Thymus (tissue), 11 donors: ENCODE measurements around the gene HPSE. TPM values are rescaled to one million over a fixed set of nuclear protein-coding genes. Genes with fewer than 3 reads are reported as not detected.
"Not testable (repeated sequence)": the region's sequence is repeated elsewhere in the genome, so short reads cannot be mapped to it uniquely, and the experiment has no call there.

ENCODE experiments used
- DNase-seq, 9 donors: peaks; one replicate each; pipeline ENCODE4 v3.0.0-alpha.2; 2013; ENCODE audit warnings: low spot score in 9 of 9, low read depth in 6 of 9, missing footprints in 1 of 9
- H3K27ac ChIP-seq, 2 donors: one replicate each; pipeline ENCODE4 v1.5.1; 2013; ENCODE audit warnings: control low read depth in 1 of 2, low read depth in 1 of 2, low read length in 1 of 2, mild to moderate bottlenecking in 1 of 2, moderate library complexity in 1 of 2
- H3K27me3 ChIP-seq, 2 donors: one replicate each; pipeline ENCODE4 v1.5.1; 2013; ENCODE audit warnings: low read length in 1 of 2; ENCODE audit not compliant: control insufficient read depth in 2 of 2, insufficient read depth in 1 of 2
- H3K36me3 ChIP-seq, 2 donors: one replicate each; pipeline ENCODE4 v1.5.1; 2013; ENCODE audit warnings: low read length in 1 of 2, mild to moderate bottlenecking in 1 of 2, moderate library complexity in 1 of 2; ENCODE audit not compliant: control insufficient read depth in 2 of 2, insufficient read depth in 2 of 2
- H3K4me1 ChIP-seq, 2 donors: one replicate each; pipeline ENCODE4 v1.5.1; 2013; ENCODE audit warnings: low read length in 2 of 2; ENCODE audit not compliant: control insufficient read depth in 2 of 2, insufficient read depth in 2 of 2
- H3K4me3 ChIP-seq, 2 donors: one replicate each; pipeline ENCODE4 v1.5.1; 2013; ENCODE audit warnings: low read length in 2 of 2, control low read depth in 1 of 2, mild to moderate bottlenecking in 1 of 2
- H3K9me3 ChIP-seq, 2 donors: one replicate each; pipeline ENCODE4 v1.5.1; 2013; ENCODE audit warnings: low read length in 1 of 2, mild to moderate bottlenecking in 1 of 2; ENCODE audit not compliant: control insufficient read depth in 2 of 2, insufficient read depth in 1 of 2
- WGBS: extraction: QIAGEN DNeasy Blood & Tissue Kit; methylation state at CpG from one replicate; pipeline ENCODE4 v1.1.7; 2013; 5-methylcytosine and 5-hydroxymethylcytosine counted together
- polyA plus RNA-seq: library from polyadenylated mRNA; stranded (reverse); fragments of 200-250 nt; gene quantifications from one replicate; pipeline ENCODE4 v1.2.3, GENCODE V29; 2013
- total RNA-seq: library from RNA; stranded (reverse); fragments of 120-200 nt; gene quantifications from one replicate; pipeline ENCODE4 v1.2.4, GENCODE V29; 2013
- donor health status: healthy.

Gene HPSE
- total and polyA plus RNA-seq, 2 donors: 1.7 to 4.3 TPM

DNA sequence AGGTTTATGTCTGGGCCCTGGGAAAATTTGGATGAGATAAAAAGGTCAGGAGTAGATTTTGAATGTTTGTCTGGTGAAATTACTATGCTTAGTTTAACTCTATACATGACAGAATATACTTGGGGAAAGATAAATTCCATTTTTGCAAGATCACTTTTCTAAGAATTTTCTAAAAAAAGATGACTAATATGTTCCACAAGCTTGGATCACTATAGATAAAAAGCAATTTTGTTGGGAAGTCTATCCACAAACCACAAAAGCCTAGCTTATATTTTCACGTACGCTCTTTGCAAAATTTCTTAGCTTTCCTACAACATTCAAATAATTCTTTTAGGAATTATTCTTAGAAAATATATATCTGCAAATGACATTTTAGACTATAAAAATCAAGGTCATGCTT, 29.5 kb downstream of the HPSE start:
- no peak for DNase-seq
- H3K4me1 ChIP-seq: no peaks in the 10 kb centered on the region
- 97% methylated on average over 2 of the region's 2 CpGs for WGBS
- no peaks in the 10 kb centered on the region for H3K36me3 ChIP-seq
- H3K9me3 ChIP-seq: no peaks in the 10 kb centered on the region
- no peaks in the 10 kb centered on the region for H3K27me3 ChIP-seq
- no peak overlapping the region for H3K27ac ChIP-seq
- no peak overlapping the region for H3K4me3 ChIP-seq

DNA sequence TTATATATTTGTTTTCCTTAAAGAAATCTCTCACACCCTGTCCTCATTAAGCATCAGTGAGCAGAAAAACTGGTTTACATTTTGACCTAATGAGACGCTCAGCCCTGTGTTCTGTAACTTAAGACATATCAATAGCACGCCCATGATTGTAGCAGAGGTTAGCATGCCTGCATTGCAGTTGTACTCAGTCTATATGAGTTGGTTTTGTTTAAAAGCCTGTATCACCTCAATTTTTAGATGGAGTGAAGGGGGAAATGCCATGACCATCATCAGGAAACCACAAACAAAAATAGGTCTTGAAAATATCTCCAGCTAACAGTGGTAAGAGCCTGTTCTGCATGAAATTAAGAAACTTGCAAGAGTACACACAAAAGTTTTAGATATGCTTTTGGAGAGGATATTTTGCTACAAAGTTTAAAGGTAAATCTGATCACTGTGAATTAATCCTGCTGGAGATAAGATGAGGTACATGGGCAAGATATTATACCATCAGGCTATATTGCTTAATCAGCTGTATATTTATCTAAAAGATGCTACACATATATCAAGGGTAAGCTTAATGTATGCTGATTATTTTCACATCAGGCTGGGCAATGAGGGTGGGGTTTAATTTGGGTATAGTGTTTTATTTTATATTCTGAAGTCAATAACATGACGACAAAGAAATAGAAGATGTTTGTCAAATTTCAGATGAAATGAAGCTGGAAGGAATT, 36.9 kb downstream of the HPSE start:
- 42% methylated on average over 3 of the region's 3 CpGs for WGBS
- no peaks in the 10 kb centered on the region for H3K27me3 ChIP-seq
- no peaks in the 10 kb centered on the region for H3K4me1 ChIP-seq
- H3K36me3 ChIP-seq: no peaks in the 10 kb centered on the region
- H3K4me3 ChIP-seq: no peak overlapping the region
- H3K9me3 ChIP-seq: no peaks in the 10 kb centered on the region
- H3K27ac ChIP-seq: no peak overlapping the region
- DNase-seq: no peak

DNA sequence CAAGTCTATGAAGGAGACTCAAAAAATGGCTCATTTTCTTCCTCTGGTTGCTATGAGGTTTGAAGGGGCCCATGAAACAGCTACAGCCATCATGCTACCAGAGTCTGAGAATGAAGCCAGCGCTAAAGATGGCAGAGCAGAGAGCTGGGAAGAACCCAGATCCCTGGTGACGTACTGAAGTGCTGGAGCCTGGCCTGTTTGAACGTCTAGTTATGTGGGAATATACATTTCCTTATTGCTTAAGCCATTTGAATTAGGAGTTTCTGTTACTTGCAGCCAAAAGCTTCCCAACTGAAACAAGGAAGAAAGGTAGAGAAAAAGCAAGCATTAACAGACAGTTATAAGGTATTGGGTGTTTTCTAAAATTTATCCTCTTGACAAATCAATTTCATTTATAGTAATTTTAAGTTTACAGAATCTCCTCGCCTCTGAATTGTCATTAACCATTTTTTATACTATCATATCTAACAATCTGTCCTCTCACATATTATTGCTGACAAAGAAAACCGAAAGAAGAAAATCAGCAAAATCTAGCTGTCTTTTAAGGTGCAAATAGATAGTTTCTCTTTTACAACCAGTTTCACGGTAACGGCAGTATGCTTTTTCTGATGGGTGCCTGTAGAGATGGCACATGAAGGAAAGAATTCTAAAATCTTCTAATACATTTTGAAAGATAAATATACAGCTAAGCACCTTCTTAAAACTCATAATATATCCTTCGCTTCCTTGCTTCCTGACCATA, 41.2 kb downstream of the HPSE start:
- Histone ChIP-seq H3K27me3 (no peaks in the 10 kb centered on the region), H3K9me3 (no peaks in the 10 kb centered on the region), H3K27ac (no peak overlapping the region), H3K36me3 (no peaks in the 10 kb centered on the region), H3K4me1 (no peaks in the 10 kb centered on the region), H3K4me3 (no peak overlapping the region)
- WGBS: 90% methylated on average over 8 of the region's 8 CpGs
- DNase-seq: no peak

GRCh38 chr4:83290059-83290774, 44.4 kb downstream of the HPSE start:
- H3K36me3 ChIP-seq, H3K9me3 ChIP-seq, DNase-seq, H3K4me1 ChIP-seq, H3K27ac ChIP-seq, H3K27me3 ChIP-seq, H3K4me3 ChIP-seq: not testable (repeated sequence)
- WGBS: 94% methylated on average over 3 of the region's 3 CpGs

DNA sequence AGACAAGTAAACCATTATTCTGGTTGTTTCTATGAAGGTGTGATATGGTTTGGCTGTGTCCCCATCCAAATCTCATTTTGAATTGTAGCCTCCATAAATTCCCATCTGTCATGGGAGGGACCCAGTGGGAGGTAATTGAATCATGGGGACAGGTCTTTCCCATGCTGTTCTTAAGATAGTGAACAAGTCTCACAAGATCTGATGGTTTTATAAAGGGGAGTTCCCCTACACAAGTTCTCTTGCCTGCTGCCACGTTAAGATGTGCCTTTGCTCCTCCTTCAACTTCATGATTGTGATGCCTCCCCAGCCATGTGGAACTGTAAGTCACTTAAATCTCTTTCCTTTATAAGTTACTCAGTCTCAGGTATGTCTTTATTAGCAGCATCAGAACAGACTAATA, 46.3 kb downstream of the HPSE start:
- DNase-seq, H3K4me3 ChIP-seq, H3K4me1 ChIP-seq, H3K9me3 ChIP-seq, H3K27ac ChIP-seq, H3K36me3 ChIP-seq, H3K27me3 ChIP-seq: not testable (repeated sequence)
- WGBS: 42% methylated on average over 1 of the region's 1 CpG

GRCh38 chr4:83285055-83285407, 49.6 kb downstream of the HPSE start:
- peak in 6 of 9 donors; percentile 12 to 69 (median 28) for DNase-seq
- no peaks in the 10 kb centered on the region for H3K36me3 ChIP-seq
- H3K4me3 ChIP-seq: peak overlapping the region; percentile 72 to 88
- peaks cover 2 to 8% of the 10 kb centered on the region in 2 donors for H3K4me1 ChIP-seq
- H3K27me3 ChIP-seq: peaks cover 0 to 12% of the 10 kb centered on the region in 2 donors
- under 1% methylated on average over 9 of the region's 9 CpGs for WGBS
- peak overlapping the region; percentile 81 to 91 for H3K27ac ChIP-seq
- H3K9me3 ChIP-seq: no peaks in the 10 kb centered on the region

- Histone ChIP-seq H3K27me3 (peaks cover 0 to 12% of the 10 kb centered on the region in 2 donors), H3K9me3 (no peaks in the 10 kb centered on the region), H3K4me1 (peaks cover 2 to 8% of the 10 kb centered on the region in 2 donors), H3K4me3 (peak within 1 kb of the TSS; percentile 72 to 88), H3K36me3 (no peaks in the 10 kb centered on the region), H3K27ac (peak within 1 kb of the TSS; percentile 81 to 91)
- DNase-seq: peak; percentile 82 to 94 (median 85)
- under 1% methylated on average over 76 of the region's 76 CpGs for WGBS
These were observed 50.2 kb downstream of the HPSE start, which contains the start of gene COQ2 for GRCh38 chr4:83284193-83285054. Gene COQ2, minus strand, starts transcription at chr4:83284798. Its CDS starts 34 bp downstream, at chr4:83284764.

DNA sequence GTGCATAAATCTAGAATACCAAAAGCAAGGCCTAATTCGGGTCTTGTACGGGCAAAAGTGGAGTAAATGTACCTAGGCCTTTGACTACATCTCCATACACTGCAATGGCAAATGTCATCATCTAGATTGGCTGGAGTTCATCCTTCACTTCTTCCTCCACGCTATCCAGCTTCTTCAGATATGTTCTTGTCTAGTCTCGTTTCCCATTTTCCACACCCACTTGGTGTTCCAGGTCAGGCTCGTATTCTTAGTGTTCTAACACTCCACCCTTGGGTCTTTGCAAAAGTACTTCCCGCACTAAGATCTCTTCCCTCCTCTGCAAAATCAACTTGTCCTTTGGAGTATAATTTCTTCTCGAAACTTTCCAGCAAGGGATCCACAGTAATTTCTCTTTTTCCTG, 51.5 kb downstream of the HPSE start:
- Histone ChIP-seq H3K4me1 (peaks cover 2 to 8% of the 10 kb centered on the region in 2 donors), H3K9me3 (no peaks in the 10 kb centered on the region), H3K4me3 (no peak overlapping the region), H3K27me3 (peaks cover 0 to 12% of the 10 kb centered on the region in 2 donors), H3K36me3 (no peaks in the 10 kb centered on the region), H3K27ac (no peak overlapping the region)
- WGBS: 96% methylated on average over 7 of the region's 7 CpGs
- no peak for DNase-seq
